Hepatocyte (in vitro differentiated cells): Measurements from ENCODE around the gene CTCFL.

Experiments used
- CTCF ChIP-seq: fragments of 200-600 bp; sonication (generic); IDR thresholded peaks from 2 replicates; pipeline ENCODE4 v1.5.1; 2016; ENCODE audit warnings: antibody characterized with exemption, mild to moderate bottlenecking; ENCODE audit not compliant: poor library complexity
- EZH2 ChIP-seq: fragments of 200-600 bp; sonication (generic); IDR thresholded peaks from 2 replicates; pipeline ENCODE4 v1.6.1; 2016; ENCODE audit warnings: antibody characterized with exemption, mild to moderate bottlenecking, borderline replicate concordance
- EZH2phosphoT487 ChIP-seq: fragments of 200-600 bp; sonication (generic); IDR thresholded peaks from one replicate; pipeline ENCODE4 v1.6.1; 2018; ENCODE audit warnings: antibody characterized with exemption, mild to moderate bottlenecking, low read depth, moderate library complexity; ENCODE audit not compliant: unreplicated experiment, severe bottlenecking

DNA sequence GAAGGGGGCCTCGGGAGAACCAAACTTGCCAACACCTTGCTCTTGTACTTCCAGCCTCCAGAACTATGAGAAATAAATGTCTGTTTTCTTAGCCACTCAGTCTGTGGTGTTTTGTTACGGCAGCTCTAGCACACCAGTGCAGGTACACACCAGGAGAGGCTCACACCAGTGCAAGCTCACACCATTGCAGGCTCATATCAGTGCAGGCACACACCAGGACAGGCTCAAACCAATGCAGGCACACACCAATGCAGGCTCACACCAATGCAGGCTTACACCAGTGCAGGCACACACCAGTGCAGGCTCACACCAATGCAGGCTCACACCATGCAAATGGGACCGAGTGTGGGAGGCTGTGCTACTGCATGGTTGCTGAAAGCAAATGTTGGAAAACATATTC lies 4.9 kb upstream of the CTCFL start:
- TF ChIP-seq CTCF (no peak), EZH2phosphoT487 (no peak), EZH2 (no peak)
